SK-N-SH treated with all-trans-retinoic acid at 6 μM for 48 hours (cell line): ENCODE data around the gene HOXB7.

Source experiments
- ATAC-seq: fragments of 200-7000 bp; cut with Tn5 transposase; 3 replicates; pipeline ENCODE4 v1.9.1; 2020; ENCODE audit warnings: mild to moderate bottlenecking, moderate library complexity
- ARNTL ChIP-seq: fragments of 450-650 bp; formaldehyde crosslinking; IDR thresholded peaks from 2 replicates; pipeline ENCODE4 v1.5.0; 2020; ENCODE audit warnings: low read depth, mild to moderate bottlenecking, moderate library complexity, borderline replicate concordance
- BACH2 ChIP-seq: fragments of 250-450 bp; sonication (Bioruptor Pico); IDR thresholded peaks from 2 replicates; pipeline ENCODE4 v1.9.0; 2021; ENCODE audit warnings: mild to moderate bottlenecking, borderline replicate concordance
- CSDC2 ChIP-seq: fragments of 250-450 bp; sonication (Bioruptor Pico); IDR thresholded peaks from 2 replicates; pipeline ENCODE4 v1.5.0; 2020; ENCODE audit warnings: mild to moderate bottlenecking, moderate library complexity
- ESRRG ChIP-seq: fragments of 250-450 bp; sonication (Bioruptor Pico); IDR thresholded peaks from 2 replicates; pipeline ENCODE4 v1.6.1; 2021; ENCODE audit warnings: mild to moderate bottlenecking
- GLIS3 ChIP-seq: fragments of 250-450 bp; sonication (Bioruptor Pico); IDR thresholded peaks from 2 replicates; pipeline ENCODE4 v1.5.0; 2020; ENCODE audit warnings: mild to moderate bottlenecking, moderate library complexity
- ISL1 ChIP-seq: fragments of 250-450 bp; sonication (Bioruptor Pico); IDR thresholded peaks from 2 replicates; pipeline ENCODE4 v2.1.2; 2022; ENCODE audit warnings: mild to moderate bottlenecking, moderate library complexity
- OSR1 ChIP-seq: fragments of 250-450 bp; sonication (Bioruptor Pico); IDR thresholded peaks from 2 replicates; pipeline ENCODE4 v1.8.0; 2022; ENCODE audit warnings: moderate library complexity, mild to moderate bottlenecking, inconsistent platforms
- PPARA ChIP-seq: fragments of 250-450 bp; sonication (Bioruptor Pico); IDR thresholded peaks from 2 replicates; pipeline ENCODE4 v1.5.0; 2020; ENCODE audit warnings: mild to moderate bottlenecking, borderline replicate concordance
- RARB ChIP-seq: fragments of 250-450 bp; sonication (Bioruptor Pico); IDR thresholded peaks from 2 replicates; pipeline ENCODE4 v1.8.0; 2021; ENCODE audit warnings: mild to moderate bottlenecking, moderate library complexity
- SNAI2 ChIP-seq: fragments of 250-450 bp; sonication (Bioruptor Pico); IDR thresholded peaks from 2 replicates; pipeline ENCODE4 v1.5.0; 2020; ENCODE audit warnings: mild to moderate bottlenecking, moderate library complexity
- TCF4 ChIP-seq: fragments of 250-450 bp; sonication (Bioruptor Pico); IDR thresholded peaks from 2 replicates; pipeline ENCODE4 v1.8.0; 2021; ENCODE audit warnings: mild to moderate bottlenecking, moderate library complexity, borderline replicate concordance
- ZC3H10 ChIP-seq: fragments of 250-450 bp; sonication (Bioruptor Pico); IDR thresholded peaks from 2 replicates; pipeline ENCODE4 v1.5.1; 2021; ENCODE audit warnings: mild to moderate bottlenecking, moderate library complexity
- ZFP3 ChIP-seq: fragments of 250-450 bp; sonication (Bioruptor Pico); IDR thresholded peaks from 2 replicates; pipeline ENCODE4 v1.5.0; 2020; ENCODE audit warnings: mild to moderate bottlenecking, moderate library complexity
- ZFP30 ChIP-seq: fragments of 450-650 bp; formaldehyde crosslinking; IDR thresholded peaks from 2 replicates; pipeline ENCODE4 v1.5.0; 2022; ENCODE audit warnings: mild to moderate bottlenecking, moderate library complexity
- ZNF565 ChIP-seq: fragments of 450-650 bp; formaldehyde crosslinking; conservative IDR thresholded peaks from 2 replicates; pipeline ENCODE4 v1.5.0; 2020; ENCODE audit warnings: low read depth, mild to moderate bottlenecking, moderate library complexity
- ZNF70 ChIP-seq: fragments of 450-650 bp; formaldehyde crosslinking; IDR thresholded peaks from 2 replicates; pipeline ENCODE4 v1.5.0; 2020; ENCODE audit warnings: mild to moderate bottlenecking, moderate library complexity
- ZNF8 ChIP-seq: fragments of 450-650 bp; formaldehyde crosslinking; IDR thresholded peaks from 2 replicates; pipeline ENCODE4 v1.5.0; 2020; ENCODE audit warnings: mild to moderate bottlenecking, moderate library complexity
- TF ChIP-seq, protein P1 (sequence below): fragments of 250-450 bp; sonication (Bioruptor Pico); IDR thresholded peaks from 2 replicates; pipeline ENCODE4 v1.8.0; 2021; ENCODE audit warnings: low read depth, mild to moderate bottlenecking, moderate library complexity, borderline replicate concordance
- TF ChIP-seq, protein P2 (sequence below): fragments of 250-450 bp; sonication (Bioruptor Pico); IDR thresholded peaks from 2 replicates; pipeline ENCODE4 v1.5.1; 2020; ENCODE audit warnings: low read depth, mild to moderate bottlenecking, moderate library complexity
- TF ChIP-seq, protein P3 (sequence below): fragments of 250-450 bp; sonication (Bioruptor Pico); IDR thresholded peaks from 2 replicates; pipeline ENCODE4 v1.5.0; 2020; ENCODE audit warnings: mild to moderate bottlenecking, moderate library complexity
- TF ChIP-seq, protein P4 (sequence below): fragments of 250-450 bp; sonication (Bioruptor Pico); IDR thresholded peaks from 2 replicates; pipeline ENCODE4 v1.5.1; 2021; ENCODE audit warnings: mild to moderate bottlenecking, moderate library complexity
- TF ChIP-seq, protein P5 (sequence below): fragments of 250-450 bp; sonication (Bioruptor Pico); IDR thresholded peaks from 2 replicates; pipeline ENCODE4 v1.8.0; 2020; ENCODE audit warnings: mild to moderate bottlenecking, moderate library complexity, borderline replicate concordance

Gene HOXB7

DNA sequence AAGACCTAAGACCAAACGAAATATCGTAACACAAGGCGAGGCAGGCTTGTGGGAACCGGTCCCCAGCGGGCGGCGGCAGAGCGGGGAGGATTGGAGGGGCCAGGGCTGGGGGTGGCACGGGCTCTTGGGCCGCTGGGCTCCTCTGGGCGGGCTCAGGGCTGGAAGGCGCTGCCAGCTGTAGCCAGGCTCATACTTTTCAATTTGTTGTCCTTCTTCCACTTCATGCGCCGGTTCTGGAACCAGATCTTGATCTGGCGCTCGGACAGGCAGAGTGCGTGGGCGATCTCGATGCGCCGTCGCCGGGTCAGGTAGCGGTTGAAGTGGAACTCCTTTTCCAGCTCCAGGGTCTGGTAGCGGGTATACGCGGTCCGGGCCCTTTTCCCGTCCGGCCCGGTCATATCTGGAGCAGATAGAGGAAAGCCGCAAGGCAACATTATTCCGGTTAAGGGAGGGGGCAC lies 18.7 kb downstream of the HOXB7 start:
- no peak for TF ChIP-seq ZNF8 (CRISPR knock-in tag)
- no peak for TF ChIP-seq ISL1 (CRISPR knock-in tag)
- TF ChIP-seq ZNF565 (CRISPR knock-in tag) = no peak
- TF ChIP-seq RARB (CRISPR knock-in tag) = no peak
- TF ChIP-seq GLIS3 (CRISPR knock-in tag) = no peak
- no peak for TF ChIP-seq ESRRG (CRISPR knock-in tag)
- TF ChIP-seq BACH2 (CRISPR knock-in tag) = no peak
- TF ChIP-seq ZFP3 (CRISPR knock-in tag) = no peak
- no peak for TF ChIP-seq ZC3H10
- no peak for TF ChIP-seq OSR1 (CRISPR knock-in tag)
- no peak for TF ChIP-seq ZFP30
- ATAC-seq = no peak

DNA sequence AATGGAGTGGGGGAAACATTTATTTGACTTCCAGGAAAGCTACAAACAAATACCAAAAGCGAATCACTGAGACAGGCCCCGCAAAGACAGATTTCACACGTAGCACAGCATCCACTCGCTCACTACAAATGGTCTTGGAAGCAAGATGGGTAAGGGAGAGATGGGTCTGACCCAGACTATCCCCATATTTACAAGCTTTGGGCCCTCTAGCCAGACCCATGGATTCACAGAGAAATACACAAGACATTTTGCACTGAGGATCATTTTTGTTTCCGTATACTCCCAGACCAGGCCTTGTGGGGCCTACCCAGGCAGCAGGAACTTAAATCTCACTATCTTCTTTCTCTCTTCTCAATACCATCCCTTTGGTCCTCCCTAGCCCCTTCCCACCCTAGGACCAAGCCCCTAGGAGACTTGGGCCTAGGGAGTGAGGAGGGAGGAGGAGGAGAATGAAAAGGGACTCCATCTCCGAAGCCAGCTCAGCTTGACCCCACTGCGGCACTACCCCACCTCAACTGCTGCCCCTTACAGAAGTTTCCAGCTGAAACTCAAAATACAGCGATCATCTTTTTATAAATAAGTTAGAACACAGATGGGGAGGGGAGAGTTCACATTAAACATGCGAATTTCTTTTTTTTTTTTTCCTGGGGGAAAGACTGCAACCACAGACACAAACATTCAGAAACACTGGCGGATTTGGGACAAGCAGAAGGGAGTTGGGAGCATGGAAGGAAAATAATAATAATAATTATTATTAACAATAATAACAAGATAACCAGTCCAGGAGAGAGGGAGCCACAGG lies 19.4 kb downstream of the HOXB7 start:
- no peak for ATAC-seq
- no peak for TF ChIP-seq ZNF8 (CRISPR knock-in tag)
- no peak for TF ChIP-seq OSR1 (CRISPR knock-in tag)
- no peak for TF ChIP-seq TCF4 (CRISPR knock-in tag)
- TF ChIP-seq ZC3H10 = no peak
- TF ChIP-seq PPARA = no peak
- TF ChIP-seq ISL1 (CRISPR knock-in tag) = no peak
- TF ChIP-seq, protein P1, sequence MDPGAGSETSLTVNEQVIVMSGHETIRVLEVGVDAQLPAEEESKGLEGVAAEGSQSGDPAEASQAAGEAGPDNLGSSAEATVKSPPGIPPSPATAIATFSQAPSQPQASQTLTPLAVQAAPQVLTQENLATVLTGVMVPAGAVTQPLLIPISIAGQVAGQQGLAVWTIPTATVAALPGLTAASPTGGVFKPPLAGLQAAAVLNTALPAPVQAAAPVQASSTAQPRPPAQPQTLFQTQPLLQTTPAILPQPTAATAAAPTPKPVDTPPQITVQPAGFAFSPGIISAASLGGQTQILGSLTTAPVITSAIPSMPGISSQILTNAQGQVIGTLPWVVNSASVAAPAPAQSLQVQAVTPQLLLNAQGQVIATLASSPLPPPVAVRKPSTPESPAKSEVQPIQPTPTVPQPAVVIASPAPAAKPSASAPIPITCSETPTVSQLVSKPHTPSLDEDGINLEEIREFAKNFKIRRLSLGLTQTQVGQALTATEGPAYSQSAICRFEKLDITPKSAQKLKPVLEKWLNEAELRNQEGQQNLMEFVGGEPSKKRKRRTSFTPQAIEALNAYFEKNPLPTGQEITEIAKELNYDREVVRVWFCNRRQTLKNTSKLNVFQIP (CRISPR knock-in tag) = no peak
- TF ChIP-seq, protein P2, sequence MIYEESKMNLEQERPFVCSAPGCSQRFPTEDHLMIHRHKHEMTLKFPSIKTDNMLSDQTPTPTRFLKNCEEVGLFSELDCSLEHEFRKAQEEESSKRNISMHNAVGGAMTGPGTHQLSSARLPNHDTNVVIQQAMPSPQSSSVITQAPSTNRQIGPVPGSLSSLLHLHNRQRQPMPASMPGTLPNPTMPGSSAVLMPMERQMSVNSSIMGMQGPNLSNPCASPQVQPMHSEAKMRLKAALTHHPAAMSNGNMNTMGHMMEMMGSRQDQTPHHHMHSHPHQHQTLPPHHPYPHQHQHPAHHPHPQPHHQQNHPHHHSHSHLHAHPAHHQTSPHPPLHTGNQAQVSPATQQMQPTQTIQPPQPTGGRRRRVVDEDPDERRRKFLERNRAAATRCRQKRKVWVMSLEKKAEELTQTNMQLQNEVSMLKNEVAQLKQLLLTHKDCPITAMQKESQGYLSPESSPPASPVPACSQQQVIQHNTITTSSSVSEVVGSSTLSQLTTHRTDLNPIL (CRISPR knock-in tag) = no peak
- TF ChIP-seq SNAI2 (CRISPR knock-in tag) = no peak
- no peak for TF ChIP-seq GLIS3 (CRISPR knock-in tag)
- TF ChIP-seq ZFP30 = no peak
- TF ChIP-seq CSDC2 (CRISPR knock-in tag) = peak; percentile 100; the same call in 1 of the 2 replicates
- TF ChIP-seq, protein P3, sequence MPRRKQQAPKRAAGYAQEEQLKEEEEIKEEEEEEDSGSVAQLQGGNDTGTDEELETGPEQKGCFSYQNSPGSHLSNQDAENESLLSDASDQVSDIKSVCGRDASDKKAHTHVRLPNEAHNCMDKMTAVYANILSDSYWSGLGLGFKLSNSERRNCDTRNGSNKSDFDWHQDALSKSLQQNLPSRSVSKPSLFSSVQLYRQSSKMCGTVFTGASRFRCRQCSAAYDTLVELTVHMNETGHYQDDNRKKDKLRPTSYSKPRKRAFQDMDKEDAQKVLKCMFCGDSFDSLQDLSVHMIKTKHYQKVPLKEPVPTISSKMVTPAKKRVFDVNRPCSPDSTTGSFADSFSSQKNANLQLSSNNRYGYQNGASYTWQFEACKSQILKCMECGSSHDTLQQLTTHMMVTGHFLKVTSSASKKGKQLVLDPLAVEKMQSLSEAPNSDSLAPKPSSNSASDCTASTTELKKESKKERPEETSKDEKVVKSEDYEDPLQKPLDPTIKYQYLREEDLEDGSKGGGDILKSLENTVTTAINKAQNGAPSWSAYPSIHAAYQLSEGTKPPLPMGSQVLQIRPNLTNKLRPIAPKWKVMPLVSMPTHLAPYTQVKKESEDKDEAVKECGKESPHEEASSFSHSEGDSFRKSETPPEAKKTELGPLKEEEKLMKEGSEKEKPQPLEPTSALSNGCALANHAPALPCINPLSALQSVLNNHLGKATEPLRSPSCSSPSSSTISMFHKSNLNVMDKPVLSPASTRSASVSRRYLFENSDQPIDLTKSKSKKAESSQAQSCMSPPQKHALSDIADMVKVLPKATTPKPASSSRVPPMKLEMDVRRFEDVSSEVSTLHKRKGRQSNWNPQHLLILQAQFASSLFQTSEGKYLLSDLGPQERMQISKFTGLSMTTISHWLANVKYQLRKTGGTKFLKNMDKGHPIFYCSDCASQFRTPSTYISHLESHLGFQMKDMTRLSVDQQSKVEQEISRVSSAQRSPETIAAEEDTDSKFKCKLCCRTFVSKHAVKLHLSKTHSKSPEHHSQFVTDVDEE = peak; percentile 100
- TF ChIP-seq ARNTL (CRISPR knock-in tag) = no peak
- no peak for TF ChIP-seq RARB (CRISPR knock-in tag)
- TF ChIP-seq ESRRG (CRISPR knock-in tag) = no peak
- TF ChIP-seq, protein P4, sequence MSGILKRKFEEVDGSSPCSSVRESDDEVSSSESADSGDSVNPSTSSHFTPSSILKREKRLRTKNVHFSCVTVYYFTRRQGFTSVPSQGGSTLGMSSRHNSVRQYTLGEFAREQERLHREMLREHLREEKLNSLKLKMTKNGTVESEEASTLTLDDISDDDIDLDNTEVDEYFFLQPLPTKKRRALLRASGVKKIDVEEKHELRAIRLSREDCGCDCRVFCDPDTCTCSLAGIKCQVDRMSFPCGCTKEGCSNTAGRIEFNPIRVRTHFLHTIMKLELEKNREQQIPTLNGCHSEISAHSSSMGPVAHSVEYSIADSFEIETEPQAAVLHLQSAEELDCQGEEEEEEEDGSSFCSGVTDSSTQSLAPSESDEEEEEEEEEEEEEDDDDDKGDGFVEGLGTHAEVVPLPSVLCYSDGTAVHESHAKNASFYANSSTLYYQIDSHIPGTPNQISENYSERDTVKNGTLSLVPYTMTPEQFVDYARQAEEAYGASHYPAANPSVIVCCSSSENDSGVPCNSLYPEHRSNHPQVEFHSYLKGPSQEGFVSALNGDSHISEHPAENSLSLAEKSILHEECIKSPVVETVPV (CRISPR knock-in tag) = no peak
- no peak for TF ChIP-seq ZNF70 (CRISPR knock-in tag)

DNA sequence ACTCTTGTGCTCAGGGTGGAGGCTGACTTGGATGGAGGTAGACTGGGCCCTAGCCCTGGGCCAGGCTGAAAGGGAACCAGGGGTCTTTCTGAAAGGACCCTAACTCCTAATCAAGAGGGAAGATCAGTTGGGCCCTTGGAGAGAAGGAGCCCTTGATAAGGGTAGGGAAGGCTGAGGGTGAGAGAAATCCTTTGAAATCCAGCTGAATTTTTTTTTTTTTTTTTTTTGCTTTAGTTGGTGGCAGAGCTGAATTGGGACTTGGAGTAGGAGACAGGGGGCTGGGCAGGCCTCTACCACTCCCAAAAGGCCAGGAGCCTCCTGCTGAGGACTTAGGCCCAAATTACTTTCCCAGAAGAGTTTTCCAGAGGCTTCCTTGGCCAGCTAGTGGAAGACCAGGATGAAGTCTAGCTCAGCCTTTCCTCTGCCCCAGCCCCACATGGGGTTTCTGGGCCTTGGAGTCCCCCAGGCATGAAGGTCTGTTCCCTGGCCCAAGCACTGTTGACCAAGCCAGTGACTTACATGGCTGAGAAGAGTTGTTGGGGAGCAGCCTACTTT lies 20.1 kb downstream of the HOXB7 start:
- no peak for ATAC-seq
- TF ChIP-seq CSDC2 (CRISPR knock-in tag) = no peak
- no peak for TF ChIP-seq ZNF70 (CRISPR knock-in tag)
- no peak for TF ChIP-seq ISL1 (CRISPR knock-in tag)
- TF ChIP-seq, protein P1 (CRISPR knock-in tag) = no peak
- TF ChIP-seq, protein P3 = no peak
- TF ChIP-seq SNAI2 (CRISPR knock-in tag) = no peak
- no peak for TF ChIP-seq TCF4 (CRISPR knock-in tag)
- no peak for TF ChIP-seq GLIS3 (CRISPR knock-in tag)
- TF ChIP-seq ZNF8 (CRISPR knock-in tag) = no peak
- TF ChIP-seq, protein P5, sequence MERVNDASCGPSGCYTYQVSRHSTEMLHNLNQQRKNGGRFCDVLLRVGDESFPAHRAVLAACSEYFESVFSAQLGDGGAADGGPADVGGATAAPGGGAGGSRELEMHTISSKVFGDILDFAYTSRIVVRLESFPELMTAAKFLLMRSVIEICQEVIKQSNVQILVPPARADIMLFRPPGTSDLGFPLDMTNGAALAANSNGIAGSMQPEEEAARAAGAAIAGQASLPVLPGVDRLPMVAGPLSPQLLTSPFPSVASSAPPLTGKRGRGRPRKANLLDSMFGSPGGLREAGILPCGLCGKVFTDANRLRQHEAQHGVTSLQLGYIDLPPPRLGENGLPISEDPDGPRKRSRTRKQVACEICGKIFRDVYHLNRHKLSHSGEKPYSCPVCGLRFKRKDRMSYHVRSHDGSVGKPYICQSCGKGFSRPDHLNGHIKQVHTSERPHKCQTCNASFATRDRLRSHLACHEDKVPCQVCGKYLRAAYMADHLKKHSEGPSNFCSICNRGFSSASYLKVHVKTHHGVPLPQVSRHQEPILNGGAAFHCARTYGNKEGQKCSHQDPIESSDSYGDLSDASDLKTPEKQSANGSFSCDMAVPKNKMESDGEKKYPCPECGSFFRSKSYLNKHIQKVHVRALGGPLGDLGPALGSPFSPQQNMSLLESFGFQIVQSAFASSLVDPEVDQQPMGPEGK (CRISPR knock-in tag) = no peak
- TF ChIP-seq ZFP30 = no peak
